ENCODE measurements around the gene ARL2. TPM values are rescaled to one million over a fixed set of nuclear protein-coding genes. Genes with fewer than 3 reads are reported as not detected.
"Not testable (repeated sequence)": the region's sequence is repeated elsewhere in the genome, so short reads cannot be mapped to it uniquely, and the experiment has no call there.

ARL2 gene
- total RNA-seq, 2 donors from 2014 or later: 127 to 199 TPM

GRCh38 chr11:65021003-65021402 lies 7.0 kb downstream of the ARL2 start:
- WGBS, 2 experiments (ENCODE audit: insufficient coverage in 1 of 2, insufficient read length in 1 of 2): 94% methylated on average over 3 of the region's 3 CpGs; no CpG with 5 or more reads in 1 of the 2 experiments
- Histone ChIP-seq H3K9me3 (ENCODE audit: control insufficient read depth, low read length) (no peaks in the 10 kb centered on the region), H3K4me1 (ENCODE audit: control insufficient read depth, insufficient read depth, low read length) (no peaks in the 10 kb centered on the region), H3K36me3 (ENCODE audit: control insufficient read depth, insufficient read depth, low read length) (peaks cover 20% of the 10 kb centered on the region), H3K27ac (ENCODE audit: low read depth, low read length) (no peak overlapping the region), H3K9ac (ENCODE audit: extremely low read depth, low read length, poor library complexity, severe bottlenecking) (no peak overlapping the region), H3K27me3 (ENCODE audit: control insufficient read depth, insufficient read depth, low read length, poor library complexity, severe bottlenecking) (no peaks in the 10 kb centered on the region), H3K4me3 (ENCODE audit: low read length) (no peak overlapping the region)
- no peaks in the 10 kb centered on the region for H3K4me1 Mint-ChIP-seq
- no peaks in the 10 kb centered on the region for H3K9me3 Mint-ChIP-seq
- no peak for DNase-seq
- H3K36me3 Mint-ChIP-seq (ENCODE audit: low read depth): peaks cover 31% of the 10 kb centered on the region
- TF ChIP-seq, protein P1, sequence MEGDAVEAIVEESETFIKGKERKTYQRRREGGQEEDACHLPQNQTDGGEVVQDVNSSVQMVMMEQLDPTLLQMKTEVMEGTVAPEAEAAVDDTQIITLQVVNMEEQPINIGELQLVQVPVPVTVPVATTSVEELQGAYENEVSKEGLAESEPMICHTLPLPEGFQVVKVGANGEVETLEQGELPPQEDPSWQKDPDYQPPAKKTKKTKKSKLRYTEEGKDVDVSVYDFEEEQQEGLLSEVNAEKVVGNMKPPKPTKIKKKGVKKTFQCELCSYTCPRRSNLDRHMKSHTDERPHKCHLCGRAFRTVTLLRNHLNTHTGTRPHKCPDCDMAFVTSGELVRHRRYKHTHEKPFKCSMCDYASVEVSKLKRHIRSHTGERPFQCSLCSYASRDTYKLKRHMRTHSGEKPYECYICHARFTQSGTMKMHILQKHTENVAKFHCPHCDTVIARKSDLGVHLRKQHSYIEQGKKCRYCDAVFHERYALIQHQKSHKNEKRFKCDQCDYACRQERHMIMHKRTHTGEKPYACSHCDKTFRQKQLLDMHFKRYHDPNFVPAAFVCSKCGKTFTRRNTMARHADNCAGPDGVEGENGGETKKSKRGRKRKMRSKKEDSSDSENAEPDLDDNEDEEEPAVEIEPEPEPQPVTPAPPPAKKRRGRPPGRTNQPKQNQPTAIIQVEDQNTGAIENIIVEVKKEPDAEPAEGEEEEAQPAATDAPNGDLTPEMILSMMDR (conservative IDR thresholded peaks at IDR 0.05): no peak
- H3K4me3 Mint-ChIP-seq: no peak overlapping the region
- H3K27ac Mint-ChIP-seq: no peak overlapping the region
- H3K27me3 Mint-ChIP-seq (ENCODE audit: insufficient read depth): no peaks in the 10 kb centered on the region

- no peaks in the 10 kb centered on the region for H3K4me1 Mint-ChIP-seq
- no peaks in the 10 kb centered on the region for H3K9me3 Mint-ChIP-seq
- TF ChIP-seq, protein P1 (conservative IDR thresholded peaks at IDR 0.05): no peak
- no peaks in the 10 kb centered on the region for H3K27me3 Mint-ChIP-seq (ENCODE audit: insufficient read depth)
- no peaks in the 10 kb centered on the region for H3K9me3 ChIP-seq (ENCODE audit: control insufficient read depth, low read length)
- DNase-seq: no peak
- WGBS, 2 experiments (ENCODE audit: insufficient coverage in 1 of 2, insufficient read length in 1 of 2): 88 to 90% methylated on average over 6 to 11 of the region's 11 CpGs
- H3K27ac ChIP-seq (ENCODE audit: low read depth, low read length): no peak overlapping the region
- peaks cover 31% of the 10 kb centered on the region for H3K36me3 Mint-ChIP-seq (ENCODE audit: low read depth)
- H3K27ac Mint-ChIP-seq: no peak overlapping the region
- H3K27me3 ChIP-seq (ENCODE audit: control insufficient read depth, insufficient read depth, low read length, poor library complexity, severe bottlenecking): no peaks in the 10 kb centered on the region
- H3K36me3 ChIP-seq (ENCODE audit: control insufficient read depth, insufficient read depth, low read length): peaks cover 20% of the 10 kb centered on the region
- no peak overlapping the region for H3K4me3 Mint-ChIP-seq
- H3K9ac ChIP-seq (ENCODE audit: extremely low read depth, low read length, poor library complexity, severe bottlenecking): no peak overlapping the region
- H3K4me1 ChIP-seq (ENCODE audit: control insufficient read depth, insufficient read depth, low read length): no peaks in the 10 kb centered on the region
- H3K4me3 ChIP-seq (ENCODE audit: low read length): no peak overlapping the region
Measured at GRCh38 chr11:65021509-65021908, 7.5 kb downstream of the ARL2 start.

GRCh38 chr11:65023502-65023901 lies 9.5 kb downstream of the ARL2 start:
- H3K9me3 Mint-ChIP-seq; DNase-seq; H3K4me1 ChIP-seq (ENCODE audit: control insufficient read depth, insufficient read depth, low read length); H3K9ac ChIP-seq (ENCODE audit: extremely low read depth, low read length, poor library complexity, severe bottlenecking); H3K36me3 ChIP-seq (ENCODE audit: control insufficient read depth, insufficient read depth, low read length); H3K4me1 Mint-ChIP-seq; H3K27ac ChIP-seq (ENCODE audit: low read depth, low read length); H3K9me3 ChIP-seq (ENCODE audit: control insufficient read depth, low read length); H3K27me3 Mint-ChIP-seq (ENCODE audit: insufficient read depth); H3K27me3 ChIP-seq (ENCODE audit: control insufficient read depth, insufficient read depth, low read length, poor library complexity, severe bottlenecking); H3K27ac Mint-ChIP-seq; H3K4me3 ChIP-seq (ENCODE audit: low read length); H3K4me3 Mint-ChIP-seq: not testable (repeated sequence)
- peaks cover 17% of the 10 kb centered on the region for H3K36me3 Mint-ChIP-seq (ENCODE audit: low read depth)
- 91 to 93% methylated on average over 6 to 8 of the region's 8 CpGs for WGBS, 2 experiments (ENCODE audit: insufficient coverage in 1 of 2, insufficient read length in 1 of 2)

GRCh38 chr11:65026810-65027209 lies 12.8 kb downstream of the ARL2 start:
- H3K4me1 Mint-ChIP-seq: no peaks in the 10 kb centered on the region
- Histone ChIP-seq H3K27ac (ENCODE audit: low read depth, low read length) (no peak overlapping the region), H3K36me3 (ENCODE audit: control insufficient read depth, insufficient read depth, low read length) (no peaks in the 10 kb centered on the region), H3K27me3 (ENCODE audit: control insufficient read depth, insufficient read depth, low read length, poor library complexity, severe bottlenecking) (no peaks in the 10 kb centered on the region), H3K9ac (ENCODE audit: extremely low read depth, low read length, poor library complexity, severe bottlenecking) (no peak overlapping the region), H3K9me3 (ENCODE audit: control insufficient read depth, low read length) (no peaks in the 10 kb centered on the region), H3K4me3 (ENCODE audit: low read length) (peak overlapping the region; percentile 83), H3K4me1 (ENCODE audit: control insufficient read depth, insufficient read depth, low read length) (no peaks in the 10 kb centered on the region)
- no peaks in the 10 kb centered on the region for H3K9me3 Mint-ChIP-seq
- TF ChIP-seq, protein P1 (conservative IDR thresholded peaks at IDR 0.05): no peak
- DNase-seq: no peak
- H3K27ac Mint-ChIP-seq: peak overlapping the region; percentile 82
- H3K27me3 Mint-ChIP-seq (ENCODE audit: insufficient read depth): no peaks in the 10 kb centered on the region
- 62 to 66% methylated on average over 3 to 10 of the region's 10 CpGs for WGBS, 2 experiments (ENCODE audit: insufficient coverage in 1 of 2, insufficient read length in 1 of 2)
- H3K4me3 Mint-ChIP-seq: peak overlapping the region; percentile 67
- H3K36me3 Mint-ChIP-seq (ENCODE audit: low read depth): peaks cover 5% of the 10 kb centered on the region

All from endodermal cell (in vitro differentiated cells).